Measurements from ENCODE around the gene RFC3.

GRCh38 chr13:33776239-33776881, 41.6 kb upstream of the RFC3 start:
- TF ChIP-seq CTCF (conservative IDR thresholded peaks at IDR 0.05; ENCODE audit: low read length) (no peak), EZH2phosphoT487 (IDR thresholded peaks at IDR 0.05; ENCODE audit: borderline replicate concordance) (no peak)

All from Loucy (cell line).